ENCODE results near the gene SLC19A1.

Gene SLC19A1

DNA sequence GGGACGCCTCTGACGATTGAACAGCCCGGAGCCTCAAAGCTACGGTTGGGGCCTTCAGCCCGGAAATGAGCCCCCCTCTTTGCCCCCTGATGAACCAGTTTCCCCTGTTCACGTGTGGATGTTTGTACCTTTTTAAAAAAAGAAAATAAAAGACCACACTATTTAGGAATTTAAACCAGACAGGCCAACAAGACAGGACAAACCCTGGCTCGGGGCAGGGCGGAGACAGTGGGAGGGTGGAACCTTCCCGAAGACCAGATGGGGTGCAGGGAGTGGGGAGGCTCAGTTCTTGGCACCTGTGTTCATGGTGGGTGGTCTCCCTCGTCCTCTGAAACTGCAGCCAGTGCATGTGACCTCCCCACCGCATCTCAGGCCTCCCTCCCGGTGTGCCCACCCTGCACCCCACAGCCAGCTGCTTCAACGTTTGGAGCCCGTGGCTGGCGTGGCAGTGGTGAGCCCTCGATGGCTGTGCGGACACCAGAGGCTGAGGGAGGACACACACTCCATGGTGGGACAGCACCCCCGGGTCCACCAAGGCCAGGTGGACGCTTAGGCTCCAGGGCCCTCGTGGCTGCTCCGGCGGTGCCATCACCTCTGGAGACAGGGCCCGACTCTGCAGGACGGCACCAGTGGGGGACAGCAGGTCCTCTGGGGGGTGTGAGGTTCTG lies 91.7 kb downstream of the SLC19A1 start:
- no peak for DNase-seq

GRCh38 chr21:45449658-45450422 lies 92.4 kb downstream of the SLC19A1 start:
- no peak for DNase-seq

- DNase-seq: no peak
Observed at GRCh38 chr21:45448810-45449657, 93.2 kb downstream of the SLC19A1 start.

DNA sequence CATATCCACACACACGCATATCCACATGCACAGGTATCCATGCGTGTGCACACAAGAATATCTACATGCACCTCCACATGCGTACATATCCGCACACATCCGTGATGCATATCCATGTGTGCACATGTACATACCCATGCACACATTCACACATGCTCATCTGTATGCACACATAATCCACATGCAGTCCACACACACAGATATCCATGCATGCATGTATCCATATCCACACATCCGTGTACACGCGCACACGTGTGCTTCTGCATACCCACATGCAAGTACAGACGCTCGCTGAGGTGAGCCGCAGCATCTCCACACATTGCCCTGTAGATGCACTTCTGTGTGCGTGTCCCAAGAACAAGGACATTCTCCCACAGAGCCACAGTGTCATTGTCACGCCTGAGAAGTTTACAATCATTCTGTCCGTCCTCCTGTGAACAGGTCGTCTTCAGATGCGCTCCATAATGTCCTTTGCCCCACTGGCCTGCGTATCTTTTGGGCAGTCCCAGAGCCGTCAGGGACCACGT lies 93.9 kb downstream of the SLC19A1 start:
- no peak for DNase-seq
